HCEC 1CT (cell line): ENCODE results near the gene IRF6.

Experiments used
- DNase-seq: peaks from one replicate; pipeline ENCODE4 v3.0.0-alpha.2; 2017

The IRF6 gene

DNA sequence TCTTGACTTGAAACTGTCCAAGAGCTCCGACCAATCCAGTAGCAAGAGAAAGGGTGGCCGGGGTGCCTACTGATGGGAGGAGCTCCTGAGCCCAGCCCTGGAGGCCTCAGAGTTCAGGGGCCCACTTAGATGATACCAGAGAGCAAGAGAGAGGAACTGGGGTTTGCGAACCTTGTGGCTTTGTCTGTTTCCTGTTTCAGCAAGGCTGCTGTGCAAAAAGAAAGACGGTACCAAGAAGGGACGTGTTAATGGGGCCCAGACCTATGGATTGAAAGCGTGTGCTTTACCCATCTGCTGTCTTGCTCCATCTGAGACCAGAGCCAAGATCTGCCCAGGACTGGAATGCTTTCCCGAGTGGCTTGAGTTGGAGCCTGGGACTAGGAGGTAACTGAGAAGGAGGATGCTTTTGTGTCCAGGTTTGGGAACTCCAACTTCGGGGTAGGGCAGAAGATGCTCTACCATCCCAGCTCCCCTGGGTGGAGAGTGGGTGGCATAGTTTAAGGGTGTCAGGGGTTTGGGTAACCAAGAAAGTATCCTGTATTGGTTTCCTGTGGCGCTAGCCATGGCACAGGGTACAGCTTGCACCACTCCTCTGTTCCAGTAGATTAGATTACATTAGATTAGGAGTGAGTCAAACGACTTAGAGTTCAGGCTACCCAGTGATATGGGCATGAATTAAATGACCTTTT lies 49.9 kb downstream of the IRF6 start, which contains the start of gene TRAF3IP3:
Gene TRAF3IP3 (plus strand): TSS at position 128 of the 689 bp plus-strand sequence. CDS start 3,987 bp downstream, outside the sequence.
- no peak for DNase-seq

DNA sequence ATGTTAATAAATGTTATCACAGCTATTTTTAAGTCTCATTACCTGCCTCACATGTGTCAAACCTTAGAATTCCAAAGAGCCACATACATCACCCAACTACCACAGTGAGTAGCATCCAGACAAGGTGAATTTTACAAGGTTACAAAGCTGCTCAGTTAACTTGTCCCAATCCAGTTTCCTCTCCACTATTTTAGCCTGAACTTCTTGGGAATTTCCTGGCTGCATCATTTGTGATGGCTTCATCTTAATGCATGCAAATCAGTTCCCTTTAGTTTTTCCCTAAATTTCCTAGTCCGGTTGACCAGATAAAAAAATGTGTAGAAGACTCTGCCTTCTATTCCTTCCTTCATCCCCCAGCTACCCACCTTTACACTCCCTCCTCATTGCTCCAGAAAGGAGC lies 50.7 kb downstream of the IRF6 start:
- no peak for DNase-seq

DNA sequence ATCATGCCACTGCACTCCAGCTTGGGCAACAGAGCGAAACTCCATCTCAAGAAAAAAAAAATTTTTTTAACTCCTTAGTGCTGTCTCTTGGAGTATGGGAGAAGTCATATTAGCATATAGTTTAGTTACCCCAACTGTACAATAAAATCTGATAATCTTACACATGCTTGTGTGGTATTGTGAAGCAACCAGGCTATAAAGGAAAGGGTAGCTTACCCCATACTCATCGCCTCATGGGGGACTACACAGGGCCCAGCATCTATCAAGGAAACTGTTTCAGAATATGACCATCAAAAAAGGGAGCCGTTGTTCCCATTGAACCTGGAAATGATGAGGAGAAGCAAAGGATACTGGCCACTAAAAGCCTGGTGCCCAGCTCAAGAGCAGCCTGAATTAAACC lies 53.1 kb downstream of the IRF6 start:
- no peak for DNase-seq

DNA sequence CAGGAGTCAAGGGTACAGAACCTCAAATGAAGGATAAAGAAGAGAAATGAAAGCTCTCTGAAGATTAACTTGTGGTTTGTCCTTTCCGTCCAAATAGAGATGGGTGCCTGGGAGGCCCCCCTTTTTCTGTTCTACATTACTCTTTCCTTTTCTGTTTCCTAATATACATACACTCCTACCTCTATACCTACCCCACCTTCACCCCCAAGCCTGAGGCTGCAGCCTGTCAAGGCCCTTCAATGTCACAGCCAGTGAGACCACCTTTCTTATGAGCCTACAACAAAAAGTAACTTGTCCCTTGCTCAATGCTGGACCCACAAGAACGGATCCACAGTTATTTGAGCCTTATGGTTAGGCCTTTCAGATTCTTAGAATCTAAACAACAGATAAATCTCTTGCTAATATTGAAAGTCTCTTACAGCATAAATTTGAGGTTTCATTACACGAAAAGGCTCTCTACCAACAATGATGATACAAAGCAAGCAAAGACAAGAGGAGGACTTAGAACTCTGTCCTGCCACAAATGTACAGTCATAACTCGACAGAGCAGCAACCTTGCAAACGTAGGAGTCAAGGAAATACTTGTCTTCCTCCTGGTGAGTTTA lies 54.2 kb downstream of the IRF6 start:
- DNase-seq = no peak

DNA sequence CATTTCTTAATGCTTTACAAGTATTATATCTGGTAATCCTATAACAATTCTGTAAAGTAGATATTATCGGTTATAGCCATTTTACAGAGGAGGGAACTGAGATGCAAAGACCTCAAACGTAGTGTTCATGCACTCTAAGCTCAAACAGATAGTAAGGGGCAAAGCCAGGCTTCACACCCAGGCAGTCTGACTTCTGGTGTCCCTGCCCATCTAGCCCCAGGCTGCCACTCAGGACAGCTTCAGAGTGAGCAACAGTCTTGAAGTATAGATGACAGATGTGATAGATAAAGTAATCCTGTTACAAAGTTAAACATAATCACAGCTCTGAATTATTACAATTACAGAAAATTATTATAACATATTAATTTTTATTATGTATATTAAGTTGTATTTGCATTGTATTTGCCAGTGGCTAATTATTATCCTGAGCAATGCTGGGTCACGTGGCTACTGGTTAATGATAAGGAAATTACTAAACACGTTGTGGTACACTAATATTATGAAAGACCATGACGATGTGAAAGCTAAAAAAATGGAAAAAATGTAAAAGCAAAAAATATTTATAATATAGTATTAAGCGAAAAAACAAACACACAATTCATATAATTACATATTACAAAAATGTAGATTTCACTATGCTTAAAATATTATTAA lies 56.1 kb downstream of the IRF6 start:
- no peak for DNase-seq

DNA sequence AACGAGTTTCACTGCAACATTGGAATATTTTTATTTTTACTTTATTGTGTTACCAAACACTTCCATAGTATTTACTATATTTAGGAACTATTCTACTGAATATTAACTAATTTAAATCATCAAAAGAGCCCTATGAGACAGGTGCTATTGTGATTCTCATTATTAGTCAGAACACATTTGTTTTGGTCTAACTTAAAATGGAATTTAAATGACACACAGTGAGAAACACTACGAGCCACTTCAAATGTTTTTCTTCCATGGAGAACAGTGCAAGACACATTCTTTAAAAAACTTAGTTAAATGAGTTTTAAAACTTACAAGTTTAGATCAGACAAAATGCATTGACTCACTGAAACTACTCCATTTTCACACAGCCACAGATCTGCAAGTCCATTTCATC lies 56.7 kb downstream of the IRF6 start:
- DNase-seq = no peak

DNA sequence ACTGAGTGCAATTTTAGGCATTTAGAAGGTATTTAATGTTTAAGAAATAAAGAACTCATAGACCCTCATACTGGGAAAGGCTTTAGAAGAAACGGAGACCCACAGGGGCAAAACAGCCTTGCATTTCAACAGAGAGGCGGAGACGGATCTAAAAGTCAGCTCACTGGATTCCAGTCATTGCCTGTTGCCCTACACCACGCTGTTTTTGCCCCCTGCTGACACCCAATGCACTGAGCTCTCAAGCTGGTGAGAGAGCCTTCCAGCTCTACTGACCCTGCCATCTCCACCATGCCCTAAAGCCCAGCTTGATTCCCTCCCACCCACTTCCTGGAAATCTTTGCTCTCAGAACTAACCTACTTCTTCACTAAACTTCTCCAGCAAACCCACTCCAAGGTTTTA lies 57.3 kb downstream of the IRF6 start:
- DNase-seq = no peak

DNA sequence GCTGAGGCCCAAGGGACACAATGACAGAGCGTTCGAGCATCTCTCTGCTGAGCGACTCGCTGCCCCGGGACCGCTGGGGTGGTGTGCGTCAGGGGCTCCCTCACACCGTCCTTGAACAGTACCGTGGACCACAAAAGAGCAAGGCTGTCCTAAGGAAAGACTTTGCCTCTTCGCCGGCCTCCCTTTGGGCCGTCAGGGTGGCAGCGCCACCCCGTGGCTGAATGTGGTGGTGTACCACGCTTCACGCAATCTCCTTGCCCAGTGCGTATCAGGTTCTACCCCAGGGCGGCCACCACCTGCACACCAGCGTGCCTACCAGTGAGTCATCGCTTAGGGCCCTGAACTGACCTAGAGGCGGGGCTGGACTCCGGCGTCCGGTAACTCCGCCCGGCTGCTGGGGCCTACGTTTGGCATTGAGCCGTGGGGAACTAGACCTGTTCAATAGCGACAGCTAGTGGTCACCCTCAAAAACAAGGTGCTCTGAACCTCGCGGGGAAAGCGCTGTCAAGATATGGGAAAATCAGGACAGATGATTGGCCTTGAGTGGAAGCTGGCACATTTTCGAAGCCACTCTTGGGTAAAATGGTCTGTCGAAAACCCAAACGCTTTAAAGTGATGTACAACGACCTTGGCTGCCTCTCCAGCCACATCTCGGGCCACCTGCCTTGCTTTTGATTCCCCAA lies 58.2 kb downstream of the IRF6 start:
- peak; percentile 97 for DNase-seq

DNA sequence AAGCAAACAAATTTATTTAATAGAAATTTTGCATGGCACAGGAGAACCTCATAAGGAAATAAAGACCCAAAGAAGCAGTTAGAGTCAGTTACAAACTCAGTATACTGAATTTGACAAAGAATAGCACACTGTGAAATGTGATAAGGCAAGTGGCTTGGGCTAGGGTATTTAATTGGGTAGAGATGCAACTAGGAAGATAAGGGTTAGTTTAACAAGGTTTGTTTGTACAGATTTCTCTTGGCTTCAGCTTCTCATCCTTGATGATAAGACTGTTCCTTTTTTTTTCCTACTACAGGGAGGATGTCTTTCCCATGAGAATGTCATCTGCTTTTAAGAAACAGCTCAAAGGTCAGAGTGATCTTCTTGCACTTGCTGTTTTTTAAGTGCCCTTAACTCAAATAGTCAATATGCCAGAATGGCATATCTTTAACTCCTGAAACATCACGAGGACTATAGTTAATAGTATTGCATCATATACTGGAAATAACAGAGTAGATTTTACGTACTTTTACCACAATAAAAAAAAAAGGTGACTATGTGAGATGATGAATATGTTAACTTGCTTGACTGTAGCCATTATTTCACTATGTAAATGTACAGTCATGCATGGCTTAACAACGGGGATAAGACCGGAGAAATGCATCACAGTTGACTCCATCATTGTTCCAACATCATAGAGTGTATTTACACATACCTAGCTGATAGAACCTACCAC lies 59.3 kb downstream of the IRF6 start:
- DNase-seq = no peak

DNA sequence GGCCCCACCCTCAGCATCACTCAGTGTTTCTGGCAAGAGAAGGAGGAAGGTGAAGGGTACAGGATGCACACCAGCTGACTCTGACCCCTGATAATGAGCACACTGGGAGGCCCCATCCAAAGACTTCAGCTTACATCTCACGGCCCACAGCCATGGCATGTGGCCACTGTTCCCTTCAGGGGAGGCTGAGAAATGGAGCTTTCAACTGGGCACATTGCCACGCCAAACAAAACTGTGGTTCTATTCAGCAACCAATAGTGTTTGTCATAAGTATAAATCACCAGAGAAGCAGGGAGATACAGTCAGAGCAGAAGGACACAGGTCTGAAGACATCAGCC lies 62.8 kb downstream of the IRF6 start:
- peak; percentile 56 for DNase-seq

DNA sequence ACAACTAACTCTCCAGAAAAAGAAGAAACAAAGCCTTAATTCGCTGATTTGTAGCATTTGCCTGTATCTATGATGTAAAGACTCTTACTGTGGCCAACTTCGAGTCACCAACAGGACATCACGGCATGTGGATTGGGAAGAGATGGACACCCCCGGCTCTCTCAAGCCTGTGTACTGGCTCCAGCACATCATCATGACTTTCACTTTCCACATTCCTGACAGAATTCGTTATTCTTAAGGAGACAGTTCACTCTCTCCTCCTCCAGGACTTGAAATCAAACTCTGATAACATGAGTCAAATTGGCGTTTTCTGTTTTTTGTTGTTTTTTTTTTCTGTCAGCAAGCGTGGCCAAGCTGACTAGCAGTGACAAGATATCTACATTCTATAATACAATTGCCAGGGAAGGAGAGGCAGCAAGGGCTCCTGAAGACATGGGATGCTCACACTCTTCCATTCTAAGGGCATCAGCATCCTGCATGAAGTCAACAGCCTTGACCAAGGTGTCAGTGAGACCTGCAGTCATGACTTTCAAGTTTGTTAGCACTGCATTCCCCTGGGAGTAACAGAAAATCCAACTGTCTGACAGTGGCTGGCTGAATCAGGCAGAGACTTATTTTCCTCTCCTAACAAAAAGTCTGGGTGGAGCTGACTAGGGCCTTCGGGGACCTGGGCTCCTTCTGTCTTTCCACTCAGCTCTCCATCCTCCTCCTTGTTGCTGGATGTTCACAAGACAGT lies 63.4 kb downstream of the IRF6 start:
- DNase-seq = peak; percentile 55

DNA sequence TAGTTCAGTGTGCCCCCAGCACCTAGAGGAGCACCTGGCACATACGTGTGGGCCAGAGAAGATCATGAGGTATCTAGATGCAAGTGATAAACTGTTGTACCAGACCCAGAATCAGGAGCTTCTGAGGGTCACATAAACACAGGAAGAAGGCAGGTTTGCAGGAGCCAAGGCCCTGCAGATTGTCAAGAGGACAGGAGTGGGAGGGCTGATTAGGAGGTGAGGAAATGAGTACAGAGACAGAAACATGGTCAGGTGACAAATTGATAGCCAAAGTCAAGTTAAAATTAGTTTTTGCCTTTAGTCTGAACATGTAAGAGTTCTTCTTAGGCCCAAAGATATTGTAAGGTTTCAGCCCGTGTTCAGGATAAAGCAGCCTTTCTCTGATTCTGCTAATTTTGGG lies 64.1 kb downstream of the IRF6 start:
- DNase-seq = no peak

DNA sequence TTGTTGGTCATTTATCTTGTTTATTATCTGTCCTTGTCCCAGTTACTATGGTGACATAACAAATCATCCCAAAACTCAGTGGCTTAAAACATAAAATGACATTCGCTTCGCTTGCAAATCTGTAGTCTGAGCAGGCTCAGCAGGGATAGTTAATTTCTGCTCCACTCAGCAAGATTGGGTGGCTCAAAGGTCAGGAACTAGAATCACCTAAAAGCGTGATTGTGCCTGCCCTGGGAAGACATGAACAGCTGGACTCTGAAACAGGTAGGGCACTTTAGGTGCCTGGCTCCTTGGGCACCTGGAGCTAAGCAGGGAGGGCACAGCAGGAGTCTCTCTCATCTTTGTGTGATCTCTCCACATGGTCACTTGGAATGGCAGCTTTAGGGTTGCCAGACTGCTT lies 64.7 kb downstream of the IRF6 start:
- DNase-seq = no peak

DNA sequence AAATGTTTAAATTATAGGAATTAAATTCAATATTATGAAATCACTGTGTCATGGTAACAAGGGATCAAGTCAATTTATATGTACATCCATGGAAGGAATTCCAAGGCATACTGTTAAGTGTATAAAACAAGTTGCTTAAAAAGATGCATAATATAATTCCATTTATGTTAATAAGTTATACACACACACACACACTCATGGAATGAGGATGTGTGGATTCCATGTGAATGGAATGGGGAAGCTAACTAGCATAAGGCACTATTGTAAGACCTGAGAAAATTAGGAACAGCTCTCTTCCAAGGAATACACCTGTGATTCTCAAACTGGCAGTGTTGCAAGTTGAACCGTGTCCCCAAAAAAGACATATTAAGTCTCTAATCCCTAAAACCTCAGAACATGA lies 67.7 kb downstream of the IRF6 start:
- DNase-seq = no peak

DNA sequence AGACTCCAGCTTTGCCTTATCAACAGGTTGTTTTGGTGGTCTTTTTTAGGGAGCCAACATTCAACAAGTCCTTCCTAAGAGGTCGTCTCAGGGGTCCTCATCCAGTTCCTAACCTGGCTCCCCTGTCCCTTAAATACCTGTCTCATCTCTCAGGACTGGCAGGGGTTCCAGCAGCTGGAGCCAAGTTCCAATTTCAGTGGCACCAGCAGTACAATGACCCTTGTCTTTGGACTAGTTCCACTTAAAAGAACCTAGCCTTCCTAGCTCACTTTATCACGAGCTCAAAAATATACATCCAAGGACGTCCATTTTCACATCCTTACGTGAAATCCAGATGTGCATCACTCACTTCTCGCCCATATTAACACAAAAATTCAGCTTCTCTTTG lies 68.8 kb downstream of the IRF6 start:
- no peak for DNase-seq

DNA sequence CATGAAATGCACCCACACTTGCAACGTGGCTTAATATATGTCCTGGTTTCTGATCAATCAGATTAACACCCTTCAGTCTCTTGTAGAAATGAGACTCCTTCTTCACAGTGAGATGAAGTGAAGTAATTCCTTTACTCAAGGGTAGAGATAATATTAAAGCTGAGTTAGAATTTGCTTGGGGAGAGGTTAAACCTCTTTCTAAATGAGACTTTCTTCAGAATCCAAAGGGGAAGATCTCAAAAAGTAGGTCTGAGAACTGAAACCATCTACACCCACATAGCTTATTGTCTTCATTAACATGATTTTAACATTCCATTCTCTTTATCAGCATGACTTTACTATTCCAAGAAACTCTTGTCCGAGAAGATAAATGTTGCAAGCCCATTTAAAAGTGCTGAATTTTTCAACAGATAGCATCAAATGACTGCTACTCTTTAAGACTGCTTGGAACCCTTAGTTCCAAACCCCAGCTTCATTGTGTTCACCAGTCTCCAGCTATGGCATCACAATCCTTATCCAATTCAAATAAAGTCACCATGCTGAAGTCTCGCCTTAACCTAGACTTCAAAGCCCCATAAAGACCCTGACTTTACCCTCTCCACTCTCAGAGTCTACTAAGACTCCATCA lies 69.3 kb downstream of the IRF6 start:
- DNase-seq = no peak
